Common myeloid progenitor, CD34-positive (primary cell): ENCODE measurements around the gene ATRX.
A peak's percentile ranks its signal among the peaks of the same experiment; 100 is the strongest.

Experiments used
- CTCF ChIA-PET: fragments of 350-600 bp; sonication (Branson Sonifier 250); formaldehyde crosslinking; loops from one replicate; lab custom pipeline; 2021; ENCODE audit warnings: antibody characterized with exemption; lab: Charles Lee
- POLR2A ChIA-PET: fragments of 350-600 bp; sonication (Branson Sonifier 250); formaldehyde crosslinking; loops from one replicate; lab custom pipeline; 2021; ENCODE audit warnings: antibody characterized with exemption; lab: Charles Lee
- DNase-seq, 3 donors: peaks; one replicate each; pipeline versions ENCODE4 v3.0.0 to v3.0.0-alpha.2; 2013
- H3K27ac ChIP-seq, 2 experiments: 1 replicate in 1 of 2; 2 replicates in 1 of 2; pipeline ENCODE4 v1.7.0; 2013; ENCODE audit warnings: inconsistent platforms in 2 of 2, low read length in 2 of 2, mild to moderate bottlenecking in 2 of 2, low read depth in 1 of 2, moderate library complexity in 1 of 2; ENCODE audit not compliant: severe bottlenecking in 2 of 2, insufficient read depth in 1 of 2, poor library complexity in 1 of 2
- H3K27me3 ChIP-seq, 5 experiments: replicated peaks in 2 of 5; 1 replicate in 3 of 5; 2 replicates in 2 of 5; pipeline versions ENCODE4 v1.6.1 to v1.7.0; 2013; ENCODE audit warnings: low read length in 4 of 5, mild to moderate bottlenecking in 2 of 5, moderate library complexity in 2 of 5, inconsistent platforms in 1 of 5; ENCODE audit not compliant: insufficient read depth in 5 of 5, control insufficient read depth in 4 of 5
- H3K36me3 ChIP-seq, 4 experiments: 1 replicate in 2 of 4; 2 replicates in 2 of 4; pipeline versions ENCODE4 v1.6.1 to v1.7.0; 2013; ENCODE audit warnings: low read length in 3 of 4, control low read depth in 1 of 4, mild to moderate bottlenecking in 1 of 4; ENCODE audit not compliant: control insufficient read depth in 4 of 4, insufficient read depth in 4 of 4
- H3K4me1 ChIP-seq, 4 experiments: 1 replicate in 3 of 4; 2 replicates in 1 of 4; pipeline versions ENCODE4 v1.6.1 to v1.7.1; 2013; ENCODE audit warnings: low read length in 3 of 4, mild to moderate bottlenecking in 3 of 4, control low read depth in 1 of 4, inconsistent platforms in 1 of 4, moderate library complexity in 1 of 4; ENCODE audit not compliant: control insufficient read depth in 4 of 4, insufficient read depth in 4 of 4; ENCODE audit errors: control extremely low read depth in 1 of 4
- H3K4me3 ChIP-seq, 7 experiments: 1 replicate in 4 of 7; 2 replicates in 3 of 7; pipeline versions ENCODE4 v1.5.1 to v1.7.0; 2013; ENCODE audit warnings: mild to moderate bottlenecking in 7 of 7, low read length in 6 of 7, moderate library complexity in 6 of 7, inconsistent platforms in 2 of 7, low read depth in 2 of 7, control low read depth in 1 of 7; ENCODE audit not compliant: insufficient read depth in 4 of 7, control insufficient read depth in 1 of 7; ENCODE audit errors: extremely low read depth in 1 of 7
- H3K9me3 ChIP-seq, 5 experiments: 1 replicate in 4 of 5; 2 replicates in 1 of 5; pipeline versions ENCODE4 v1.6.1 to v1.7.1; 2013; ENCODE audit warnings: low read length in 4 of 5, mild to moderate bottlenecking in 2 of 5, inconsistent platforms in 1 of 5, low read depth in 1 of 5, moderate library complexity in 1 of 5; ENCODE audit not compliant: control insufficient read depth in 4 of 5, insufficient read depth in 2 of 5; ENCODE audit errors: control extremely low read depth in 1 of 5
- WGBS: methylation state at CpG from one replicate; pipeline ENCODE4 v1.1.5; 2013; ENCODE audit not compliant: insufficient coverage; 5-methylcytosine and 5-hydroxymethylcytosine counted together

ATRX gene

GRCh38 chrX:77668391-77669237 is 117.4 kb downstream of the ATRX start:
- H3K9me3 ChIP-seq: no peaks in the 10 kb centered on the region
- peaks cover 0 to 6% (median under 1%) of the 10 kb centered on the region in 4 experiments for H3K36me3 ChIP-seq
- peaks cover 0 to 9% (median 2%) of the 10 kb centered on the region in 4 experiments for H3K4me1 ChIP-seq
- H3K4me3 ChIP-seq: peak overlapping the region in 1 of 7 experiments; percentile 4
- CTCF ChIA-PET: interaction anchor here (0.6 kb wide), 1 partner anchor 363 kb away, joined by 3 read pairs; no protein-coding TSS in a partner anchor
- no peaks in the 10 kb centered on the region for H3K27me3 ChIP-seq
- 73% methylated on average over 5 of the region's 10 CpGs for WGBS
- H3K27ac ChIP-seq: peak overlapping the region in 1 of 2 experiments; percentile 56
- POLR2A ChIA-PET: no interaction called here
- DNase-seq: peak; percentile 32 to 74 (median 72)

DNA sequence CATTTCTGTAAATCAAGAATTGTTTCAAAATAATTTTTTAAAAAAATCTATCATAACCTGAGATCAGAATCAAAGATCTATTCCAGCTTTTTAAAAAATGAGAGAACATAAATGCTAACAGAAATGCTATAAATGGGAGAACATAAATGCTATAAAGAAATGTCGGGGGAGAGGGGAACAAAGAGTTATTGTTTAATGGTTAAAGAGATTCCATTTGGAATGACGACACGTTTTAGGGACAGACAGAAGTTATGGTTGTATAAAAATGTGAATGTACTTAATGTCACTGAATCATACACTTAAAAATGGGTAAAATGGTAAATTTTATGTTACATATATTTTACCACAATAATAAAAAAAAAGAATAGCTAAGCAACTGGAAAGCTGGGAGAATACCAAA is 127.1 kb downstream of the ATRX start:
- H3K9me3 ChIP-seq: no peaks in the 10 kb centered on the region
- no peaks in the 10 kb centered on the region for H3K27me3 ChIP-seq
- ChIA-PET CTCF (no interaction called here), POLR2A (no interaction called here)
- H3K27ac ChIP-seq: no peak overlapping the region
- DNase-seq: no peak
- WGBS: no CpG with 5 or more reads among the region's 3 CpGs
- peaks cover 0 to 10% (median 3%) of the 10 kb centered on the region in 4 experiments for H3K36me3 ChIP-seq
- no peaks in the 10 kb centered on the region for H3K4me1 ChIP-seq
- no peak overlapping the region for H3K4me3 ChIP-seq

GRCh38 chrX:77652095-77652494 is 133.9 kb downstream of the ATRX start:
- ChIA-PET POLR2A (no interaction called here), CTCF (no interaction called here)
- no peaks in the 10 kb centered on the region for H3K4me1 ChIP-seq
- peaks cover 0 to 21% (median 4%) of the 10 kb centered on the region in 4 experiments for H3K36me3 ChIP-seq
- H3K27me3 ChIP-seq: no peaks in the 10 kb centered on the region
- 82% methylated on average over 5 of the region's 5 CpGs for WGBS
- DNase-seq: no peak
- no peak overlapping the region for H3K4me3 ChIP-seq
- no peaks in the 10 kb centered on the region for H3K9me3 ChIP-seq
- H3K27ac ChIP-seq: no peak overlapping the region

GRCh38 chrX:77640702-77641101 is 145.3 kb downstream of the ATRX start:
- WGBS: 78% methylated on average over 3 of the region's 4 CpGs
- no peak for DNase-seq
- H3K27me3 ChIP-seq: no peaks in the 10 kb centered on the region
- CTCF ChIA-PET: interaction anchor here (1.4 kb wide), 1 partner anchor 12 kb away, joined by 5 read pairs; no protein-coding TSS in a partner anchor
- POLR2A ChIA-PET: no interaction called here
- peaks cover under 1 to 40% (median 8%) of the 10 kb centered on the region in 4 experiments for H3K36me3 ChIP-seq
- H3K4me1 ChIP-seq: peaks cover 0 to 3% (median 0%) of the 10 kb centered on the region in 4 experiments
- no peak overlapping the region for H3K27ac ChIP-seq
- H3K9me3 ChIP-seq: peaks cover 0 to 6% (median 2%) of the 10 kb centered on the region in 5 experiments
- H3K4me3 ChIP-seq: no peak overlapping the region

GRCh38 chrX:77639820-77640219 is 146.2 kb downstream of the ATRX start:
- Histone ChIP-seq H3K9me3 (no peaks in the 10 kb centered on the region), H3K27me3 (no peaks in the 10 kb centered on the region), H3K4me1 (peaks cover 0 to 3% (median 0%) of the 10 kb centered on the region in 4 experiments), H3K36me3 (peaks cover 3 to 34% (median 6%) of the 10 kb centered on the region in 4 experiments), H3K27ac (no peak overlapping the region), H3K4me3 (no peak overlapping the region)
- no CpG with 5 or more reads among the region's 1 CpG for WGBS
- ChIA-PET POLR2A (no interaction called here), CTCF (no interaction called here)
- DNase-seq: no peak

GRCh38 chrX:77638397-77638796 is 147.6 kb downstream of the ATRX start:
- POLR2A ChIA-PET: no interaction called here
- CTCF ChIA-PET: interaction anchor here (1.4 kb wide), 1 partner anchor 11 kb away, joined by 3 read pairs; no protein-coding TSS in a partner anchor
- Histone ChIP-seq H3K9me3 (no peaks in the 10 kb centered on the region), H3K4me3 (no peak overlapping the region), H3K4me1 (peaks cover 0 to 3% (median 0%) of the 10 kb centered on the region in 4 experiments), H3K27ac (no peak overlapping the region), H3K27me3 (no peaks in the 10 kb centered on the region), H3K36me3 (peaks cover 2 to 31% (median 10%) of the 10 kb centered on the region in 4 experiments)
- WGBS: 84% methylated on average over 5 of the region's 8 CpGs
- peak in 2 of 3 donors; percentile 14 to 15 for DNase-seq

DNA sequence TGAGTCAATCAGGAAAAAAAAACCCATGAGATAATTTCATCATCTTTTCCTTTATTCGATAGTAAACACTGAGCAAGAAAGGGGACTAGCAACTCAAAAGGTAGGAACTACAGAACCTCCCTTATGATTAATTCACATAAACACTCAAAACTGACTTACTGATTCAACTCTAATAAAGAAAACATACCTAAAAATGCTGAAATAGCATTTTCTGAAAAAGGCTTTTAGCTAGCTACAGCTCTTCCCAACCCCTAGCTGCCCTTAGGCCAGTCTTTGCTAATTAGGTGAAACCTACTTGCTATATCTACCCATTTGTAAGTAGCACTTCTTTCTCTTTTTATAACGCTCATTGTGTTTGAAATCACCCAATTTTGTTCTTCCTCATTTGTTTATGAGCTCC is 150.6 kb downstream of the ATRX start:
- H3K36me3 ChIP-seq: peaks cover 2 to 31% (median 10%) of the 10 kb centered on the region in 4 experiments
- no peaks in the 10 kb centered on the region for H3K27me3 ChIP-seq
- DNase-seq: no peak
- 67% methylated on average over 1 of the region's 2 CpGs for WGBS
- H3K27ac ChIP-seq: no peak overlapping the region
- peaks cover 0 to 3% (median 0%) of the 10 kb centered on the region in 4 experiments for H3K4me1 ChIP-seq
- ChIA-PET POLR2A (no interaction called here), CTCF (no interaction called here)
- no peak overlapping the region for H3K4me3 ChIP-seq
- no peaks in the 10 kb centered on the region for H3K9me3 ChIP-seq
